Kidney epithelial cell (primary cell): ENCODE measurements around the gene TBC1D22A. TPM values are rescaled to one million over a fixed set of nuclear protein-coding genes. Genes with fewer than 3 reads are reported as not detected.
A peak's percentile ranks its signal among the peaks of the same experiment; 100 is the strongest.

Source experiments
- DNase-seq: peaks from one replicate; pipeline ENCODE4 v3.0.0-alpha.2; 2010; ENCODE audit warnings: low read depth
- H3K27me3 ChIP-seq: 2 replicates; pipeline ENCODE4 v1.6.0; 2011; ENCODE audit warnings: low read length; ENCODE audit not compliant: control insufficient read depth, insufficient read depth
- H3K36me3 ChIP-seq: 2 replicates; pipeline ENCODE4 v1.5.1; 2011; ENCODE audit warnings: low read length; ENCODE audit not compliant: control insufficient read depth, insufficient read depth
- H3K4me3 ChIP-seq: 2 replicates; pipeline ENCODE4 v1.5.1; 2011; ENCODE audit warnings: low read depth, mild to moderate bottlenecking, control low read depth, low read length
- CTCF ChIP-seq: IDR thresholded peaks from 2 replicates; pipeline ENCODE4 v1.5.1; 2011; ENCODE audit warnings: mild to moderate bottlenecking, moderate library complexity, low read length, control low read depth, inconsistent platforms; ENCODE audit not compliant: insufficient read depth, poor library complexity, severe bottlenecking
- total RNA-seq: library from RNA; depleted of rRNA; stranded (reverse); fragments of >200 nt; gene quantifications from 2 replicates; pipeline ENCODE4 v1.2.3, GENCODE V29; 2015

TBC1D22A gene
- total RNA-seq, 1 donor from 2014 or later = 25.7 TPM

DNA sequence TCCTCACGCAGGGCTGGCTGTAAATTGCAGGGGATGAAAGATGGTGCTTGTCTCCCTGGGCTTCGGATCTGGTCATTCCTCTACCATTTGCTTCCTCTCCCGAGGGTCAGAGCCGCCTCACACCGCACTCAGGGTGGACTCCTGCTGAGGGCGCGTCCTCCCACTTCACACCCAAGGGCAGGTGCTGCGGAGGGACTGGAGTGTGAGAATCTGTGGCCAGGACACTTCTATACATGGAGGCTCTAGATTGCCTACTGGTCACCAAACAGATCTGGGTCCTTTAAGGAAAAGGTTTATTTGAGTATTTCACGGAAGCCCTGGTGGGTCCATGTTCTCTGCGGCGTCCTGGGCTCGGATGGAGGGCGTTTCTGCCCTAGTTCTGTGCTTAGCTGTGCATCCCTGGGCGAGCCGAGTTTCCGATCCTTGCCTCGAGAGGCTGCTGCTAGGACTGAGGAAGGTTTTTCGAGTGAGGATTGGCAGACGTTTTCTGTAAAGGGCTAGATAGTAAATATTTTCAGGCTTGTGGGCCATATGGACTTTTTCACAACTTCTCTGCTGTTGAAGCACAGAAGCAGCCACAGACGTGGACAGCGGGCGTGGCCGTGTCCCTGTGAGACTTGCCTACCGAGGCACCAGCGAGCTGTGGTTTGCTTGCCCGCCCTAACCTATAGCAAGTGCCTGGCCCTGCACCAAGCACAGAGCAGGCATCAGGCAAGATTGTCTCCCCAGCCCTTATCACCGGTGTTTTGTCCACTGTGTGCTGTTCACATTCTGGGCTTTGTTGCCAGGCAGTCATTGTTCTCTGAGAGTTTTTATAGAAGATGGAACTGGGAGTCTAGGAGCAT, 279.0 kb downstream of the TBC1D22A start:
- TF ChIP-seq CTCF = no peak
- no peaks in the 10 kb centered on the region for H3K27me3 ChIP-seq
- no peak overlapping the region for H3K4me3 ChIP-seq
- H3K36me3 ChIP-seq = no peaks in the 10 kb centered on the region
- no peak for DNase-seq

DNA sequence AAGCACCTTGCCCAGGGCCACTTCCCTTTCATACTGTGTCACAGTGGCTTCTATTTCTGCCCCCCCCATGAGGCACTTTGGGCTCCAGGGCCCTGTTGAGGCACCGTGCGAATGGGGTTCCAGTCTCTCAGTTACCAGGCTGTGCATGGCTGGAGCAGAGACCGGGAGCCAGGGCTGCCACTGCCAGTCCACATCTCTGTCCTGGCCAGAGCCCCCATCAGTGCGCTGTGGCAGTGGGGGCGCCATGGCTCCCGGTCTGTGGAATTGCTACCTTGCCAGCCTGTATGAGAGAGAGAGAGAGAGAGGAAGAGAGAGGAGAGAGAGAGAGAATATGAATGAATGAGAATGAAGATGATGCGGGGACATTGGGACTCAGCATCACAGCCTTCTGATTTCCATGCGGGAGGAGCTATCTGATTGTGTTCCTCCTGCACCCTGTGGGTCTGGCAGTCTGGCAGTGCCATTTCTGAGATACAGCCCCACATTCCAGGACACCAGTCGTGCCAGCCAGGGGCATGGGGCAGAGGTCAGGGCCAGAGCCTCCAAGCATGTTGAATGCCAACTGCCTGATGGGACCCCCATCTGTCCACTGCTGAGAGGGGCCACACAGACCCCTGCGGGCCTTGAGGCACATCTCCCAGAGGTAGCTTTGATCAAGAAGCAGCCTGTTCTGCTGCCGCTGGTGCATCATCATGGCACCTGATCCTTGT, 279.8 kb downstream of the TBC1D22A start:
- Histone ChIP-seq H3K27me3 (no peaks in the 10 kb centered on the region), H3K4me3 (no peak overlapping the region), H3K36me3 (no peaks in the 10 kb centered on the region)
- DNase-seq = no peak
- TF ChIP-seq CTCF = no peak

- no peak for DNase-seq
- no peaks in the 10 kb centered on the region for H3K36me3 ChIP-seq
- H3K27me3 ChIP-seq = no peaks in the 10 kb centered on the region
- TF ChIP-seq CTCF = no peak
- H3K4me3 ChIP-seq = no peak overlapping the region
Measured at GRCh38 chr22:47042861-47043496, 280.5 kb downstream of the TBC1D22A start.

GRCh38 chr22:47043835-47044721, 281.6 kb downstream of the TBC1D22A start:
- TF ChIP-seq CTCF = no peak
- peak; percentile 29 for DNase-seq
- H3K4me3 ChIP-seq = no peak overlapping the region
- H3K36me3 ChIP-seq = no peaks in the 10 kb centered on the region
- no peaks in the 10 kb centered on the region for H3K27me3 ChIP-seq

DNA sequence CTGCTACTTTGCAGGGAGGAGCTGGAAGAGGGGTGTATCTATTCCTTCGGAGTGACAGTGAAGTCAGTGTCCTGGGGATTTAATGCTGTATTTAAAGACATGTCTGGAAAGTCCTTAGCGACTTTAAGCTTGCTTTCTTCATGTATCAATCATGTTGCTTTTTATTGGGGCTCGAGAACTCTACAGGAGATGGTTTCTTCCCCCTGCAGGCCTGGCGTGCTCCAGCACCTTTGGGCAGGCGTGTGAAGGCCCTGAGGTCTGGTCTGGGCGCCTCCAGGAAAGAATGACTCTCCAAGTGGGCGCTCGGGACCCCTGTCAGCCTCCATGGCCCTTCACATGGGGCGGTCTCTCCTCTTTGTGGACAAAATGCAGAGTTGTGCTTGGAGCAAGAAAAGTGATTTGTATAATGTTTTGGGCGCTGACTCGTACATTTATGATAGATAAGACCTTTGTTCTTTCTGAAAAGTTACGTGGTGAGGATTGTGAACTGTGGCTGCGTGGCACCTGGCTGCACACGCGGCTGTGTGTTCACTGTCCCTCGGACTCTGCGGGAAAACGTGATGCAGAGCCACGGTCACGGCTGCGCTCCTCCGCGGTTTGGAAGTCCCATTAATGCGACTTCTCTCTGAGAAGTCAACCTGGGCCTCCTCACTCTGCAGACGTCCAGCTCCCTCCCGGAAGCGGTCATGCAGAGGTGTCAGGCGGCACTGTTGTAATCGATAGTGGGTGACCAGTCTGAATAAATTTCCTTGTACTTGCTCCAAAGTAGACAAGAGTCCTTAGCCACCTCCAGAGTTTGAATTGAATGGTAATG, 282.5 kb downstream of the TBC1D22A start:
- peak; percentile 8 for TF ChIP-seq CTCF
- no peak overlapping the region for H3K4me3 ChIP-seq
- no peaks in the 10 kb centered on the region for H3K36me3 ChIP-seq
- DNase-seq = no peak
- no peaks in the 10 kb centered on the region for H3K27me3 ChIP-seq
